Urothelium cell line (cell line): ENCODE measurements around the gene CRIP2.

Experiments
- DNase-seq: peaks from one replicate; pipeline ENCODE4 v3.0.0; 2011; ENCODE audit warnings: low spot score, mixed read lengths
- FAIRE-seq: peaks from 2 replicates; lab custom pipeline; 2011; peaks lifted over from hg19 to GRCh38; lab: Jason Lieb, UNC

The CRIP2 gene, protein sequence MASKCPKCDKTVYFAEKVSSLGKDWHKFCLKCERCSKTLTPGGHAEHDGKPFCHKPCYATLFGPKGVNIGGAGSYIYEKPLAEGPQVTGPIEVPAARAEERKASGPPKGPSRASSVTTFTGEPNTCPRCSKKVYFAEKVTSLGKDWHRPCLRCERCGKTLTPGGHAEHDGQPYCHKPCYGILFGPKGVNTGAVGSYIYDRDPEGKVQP

DNA sequence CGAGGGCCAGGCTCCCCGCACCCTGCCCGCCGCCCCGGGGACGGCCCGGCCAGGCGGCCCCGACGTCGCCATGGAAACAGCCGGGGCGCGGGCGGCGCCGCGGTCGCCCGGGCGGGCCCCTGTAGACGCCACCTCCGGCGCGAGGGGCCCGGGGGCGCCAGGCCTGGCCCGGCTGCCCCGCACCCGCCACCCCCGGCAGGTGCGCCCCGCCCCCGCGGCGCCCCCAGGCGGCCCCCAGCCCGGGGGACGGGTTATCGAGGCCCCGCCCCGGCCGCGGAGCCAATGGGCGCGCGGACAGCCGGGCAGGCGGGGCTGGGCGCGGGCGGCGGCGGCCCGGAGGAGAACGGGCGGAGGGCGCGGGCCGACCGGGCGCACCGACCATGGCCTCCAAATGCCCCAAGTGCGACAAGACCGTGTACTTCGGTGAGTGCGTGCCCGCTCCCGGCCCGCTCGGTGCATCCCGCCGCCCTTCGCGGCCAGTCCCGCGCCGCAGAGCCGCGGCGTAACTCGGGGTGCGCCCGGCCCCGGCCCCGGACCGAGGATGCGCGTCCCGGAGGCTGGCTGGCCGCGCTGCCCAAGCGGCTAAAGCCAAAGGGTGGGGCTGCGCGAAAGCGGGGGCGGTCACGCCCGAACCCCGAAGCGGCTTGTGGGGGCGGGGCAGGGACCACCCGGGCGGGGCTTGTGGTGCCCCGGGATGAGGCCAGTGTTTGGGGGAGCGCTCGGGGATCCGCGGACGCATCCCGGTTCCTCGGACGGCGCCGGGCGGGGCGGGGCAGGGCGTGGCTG, at the start of gene CRIP2:
TSS of gene CRIP2 (plus strand) at position 339 of the 786 bp plus-strand sequence. CDS start at position 381, 42 bp downstream.
- DNase-seq (peak; percentile 84), FAIRE-seq (no peak)

DNA sequence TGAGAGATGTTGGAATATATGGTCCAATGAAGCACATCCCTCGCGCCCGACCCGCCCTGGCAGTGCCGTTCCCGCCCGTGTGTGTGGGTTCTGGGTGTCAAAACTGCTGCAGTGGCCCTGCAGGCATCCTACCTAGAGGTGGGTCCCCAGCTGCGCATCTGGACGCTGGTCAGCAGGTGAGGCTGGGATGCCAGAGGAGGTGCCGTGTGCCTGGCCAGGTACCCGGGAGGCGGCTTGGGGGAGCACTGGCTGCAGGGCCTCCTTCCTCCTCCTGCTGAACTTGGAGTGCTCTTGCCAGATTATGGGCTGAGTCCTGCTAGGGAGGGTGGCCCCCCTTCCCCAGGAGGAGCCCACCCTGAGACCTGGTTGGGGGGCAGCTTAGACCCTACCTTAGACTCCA, 49.8 kb upstream of the CRIP2 start:
- no peak for DNase-seq

DNA sequence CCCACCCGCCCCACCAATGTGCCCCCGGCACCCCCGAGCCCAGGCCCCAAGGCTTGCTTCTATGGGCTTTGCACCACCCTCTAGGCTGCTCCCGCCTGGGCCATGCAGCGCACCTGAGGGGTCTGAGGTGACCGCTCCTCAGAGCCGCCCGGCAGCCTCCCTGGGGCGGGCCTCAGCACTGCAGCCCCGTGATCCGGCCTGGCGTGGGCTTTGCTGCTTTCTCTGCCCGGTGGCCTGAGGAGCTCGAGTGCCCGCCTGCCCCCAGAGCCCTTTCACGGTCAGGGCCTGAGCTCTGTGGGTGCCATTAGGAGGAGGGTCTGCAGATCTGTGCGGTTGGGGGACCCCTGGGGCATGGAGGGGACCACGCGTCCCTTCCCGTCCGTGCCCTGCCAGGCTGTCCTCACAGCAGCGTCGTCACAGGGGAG, 48.8 kb upstream of the CRIP2 start:
- DNase-seq = no peak
- no peak for FAIRE-seq

More for the DNA sequence above, 49.8 kb upstream of the CRIP2 start:
- no peak for FAIRE-seq

DNA sequence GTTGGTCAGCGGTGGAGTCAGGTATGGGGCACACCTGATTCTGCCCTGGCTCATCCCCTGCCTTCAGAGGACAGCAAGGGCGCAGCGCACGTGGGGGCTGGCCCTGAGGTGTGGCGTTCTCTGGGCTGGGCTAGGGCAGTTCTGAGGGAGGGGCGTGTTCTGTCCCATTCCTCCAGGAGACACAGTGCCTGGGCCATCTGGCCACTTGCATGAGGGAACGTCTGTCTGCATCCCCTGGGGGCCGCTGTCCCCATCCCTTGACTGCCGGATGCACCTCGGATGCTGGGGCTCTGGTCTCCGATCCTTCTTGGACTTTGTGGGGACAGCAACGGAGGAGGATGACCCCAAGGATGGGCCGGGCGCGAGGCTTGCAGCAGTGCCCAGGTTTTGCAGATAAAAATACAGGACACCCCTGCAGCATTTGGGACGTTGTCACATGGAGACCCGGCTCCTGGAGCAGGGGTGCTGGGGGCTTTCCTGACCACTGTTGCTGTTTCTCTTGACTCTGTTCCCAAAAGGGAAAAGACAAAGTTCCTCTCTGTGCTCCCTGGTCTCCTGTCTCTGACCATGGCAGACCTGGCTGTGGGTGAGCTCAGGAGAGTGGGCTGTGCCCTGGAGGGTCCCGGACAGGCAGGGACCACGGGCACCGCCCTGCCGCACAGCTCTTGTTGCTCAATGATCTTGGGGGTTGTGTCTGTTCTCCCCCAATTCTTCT, 48.0 kb upstream of the CRIP2 start:
- no peak for FAIRE-seq

DNA sequence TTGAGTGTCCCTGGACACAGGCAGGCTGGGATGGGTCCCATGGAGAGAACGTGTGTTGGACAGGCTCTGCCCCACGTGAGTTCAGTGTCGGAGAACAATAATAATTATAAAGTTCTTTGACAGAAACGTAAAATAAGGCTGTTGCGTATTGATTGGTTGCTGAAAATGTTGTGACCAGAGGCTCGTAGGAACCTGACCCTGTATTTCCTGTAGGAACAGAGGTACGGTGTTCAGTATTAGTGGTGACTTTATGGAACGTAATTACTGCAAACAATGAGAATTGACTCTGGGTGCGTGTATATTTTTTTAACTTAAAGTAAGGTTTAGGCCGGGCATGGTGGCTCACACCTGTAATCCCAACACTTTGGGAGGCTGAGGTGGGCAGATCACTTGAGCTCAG, 47.2 kb upstream of the CRIP2 start:
- no peak for FAIRE-seq
- no peak for DNase-seq

More for the DNA sequence above, 48.0 kb upstream of the CRIP2 start:
- DNase-seq = no peak

DNA sequence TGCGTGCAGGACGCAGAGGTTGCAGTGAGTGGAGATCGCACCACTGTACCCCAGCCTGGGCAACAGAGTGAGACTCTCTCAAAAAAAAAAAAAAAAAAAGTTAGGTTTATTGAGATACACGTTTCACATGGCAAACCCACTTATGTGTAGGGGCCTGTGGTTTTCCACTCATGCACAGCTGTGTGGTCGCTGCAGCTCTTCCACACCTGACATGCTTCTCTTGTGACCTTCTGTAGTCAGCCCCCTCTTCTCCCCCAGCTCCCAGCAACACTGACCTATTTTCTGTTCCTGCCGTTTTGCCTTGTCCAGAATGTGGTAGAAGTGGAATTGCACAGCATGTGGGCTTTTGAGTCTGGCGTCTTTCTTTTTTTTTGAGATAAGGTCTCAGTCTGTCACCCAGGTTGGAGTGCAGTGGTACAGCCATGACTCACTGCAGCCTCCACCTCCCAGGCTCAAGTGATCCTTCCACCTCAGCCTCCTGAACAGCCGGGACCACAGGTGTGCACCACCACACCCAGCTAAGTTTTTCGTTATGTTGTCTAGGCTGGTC, 46.6 kb upstream of the CRIP2 start:
- FAIRE-seq (no peak), DNase-seq (no peak)

DNA sequence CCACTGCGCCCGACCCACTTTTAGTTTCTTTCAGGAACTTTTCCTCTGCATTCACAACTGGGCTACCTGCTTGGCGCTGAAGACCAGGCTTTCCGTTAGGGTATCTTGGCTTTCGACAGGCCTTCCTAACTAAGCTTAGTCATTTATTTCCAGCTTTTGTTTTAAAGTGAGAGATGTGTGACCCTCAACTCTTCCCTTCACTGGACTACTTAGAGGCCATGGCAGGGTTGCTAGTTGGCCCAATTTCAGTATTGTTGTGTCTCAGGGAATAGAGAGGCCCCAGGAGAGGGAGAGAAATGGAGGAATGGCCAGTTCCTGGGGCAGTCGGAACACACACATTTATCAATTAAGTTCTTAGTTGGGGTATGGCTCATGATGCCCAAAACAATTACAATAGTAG, 44.6 kb upstream of the CRIP2 start:
- no peak for DNase-seq
- no peak for FAIRE-seq

DNA sequence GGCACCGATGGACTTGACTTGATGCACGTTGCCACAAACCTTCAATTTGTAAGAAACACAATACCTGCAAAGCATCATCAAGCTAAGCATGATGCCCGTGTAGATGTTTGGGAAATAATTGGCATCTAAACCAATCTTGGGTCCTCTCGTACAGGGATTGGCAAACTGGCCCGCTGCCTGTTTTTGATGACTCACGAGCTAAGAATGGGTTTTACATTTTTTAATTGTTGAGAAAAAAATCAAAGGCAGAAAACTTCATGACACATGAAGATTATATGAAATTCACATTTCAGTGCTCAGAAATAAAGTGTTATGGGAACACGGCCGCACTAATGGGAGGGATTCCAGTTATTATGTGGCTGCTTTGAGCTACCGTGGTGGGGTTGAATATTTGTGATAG, 44.1 kb upstream of the CRIP2 start:
- DNase-seq = peak; percentile 61
- no peak for FAIRE-seq

DNA sequence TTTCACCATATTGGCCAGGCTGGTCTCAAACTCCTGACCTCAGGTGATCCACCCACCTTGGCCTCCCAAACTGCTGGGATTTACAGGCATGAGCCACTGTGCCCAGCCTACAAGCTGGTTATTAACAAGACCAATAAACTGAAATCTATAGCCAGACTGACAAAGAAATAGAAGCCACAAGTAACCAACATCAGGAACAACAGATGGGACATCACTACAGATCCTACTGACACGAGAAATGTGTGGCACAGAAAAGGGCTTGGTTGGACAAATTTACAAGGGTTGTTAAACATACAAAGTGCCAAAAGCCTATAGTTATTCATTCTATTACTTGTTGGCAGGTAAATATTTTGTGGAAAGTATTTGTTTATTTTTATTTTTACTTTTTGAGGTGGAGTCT, 43.4 kb upstream of the CRIP2 start:
- DNase-seq = no peak

DNA sequence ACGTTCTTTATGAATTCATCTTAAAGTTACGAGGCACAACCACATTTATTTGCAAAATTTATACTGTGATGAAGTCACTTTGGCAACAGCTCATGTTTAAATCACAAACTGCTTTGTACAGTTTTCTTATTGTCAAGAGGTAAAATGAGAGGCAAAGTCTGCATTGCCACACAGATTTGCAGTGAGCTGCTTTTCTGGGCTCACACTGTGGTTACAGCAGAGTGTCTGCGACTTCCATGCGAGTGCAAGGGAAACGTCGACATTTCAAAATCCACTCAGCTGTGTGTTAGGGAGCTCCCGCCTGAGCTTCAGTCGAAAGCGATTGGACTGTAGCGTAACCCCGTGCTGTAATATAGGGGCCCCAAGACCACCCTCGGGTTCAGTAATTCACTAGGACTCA, 42.0 kb upstream of the CRIP2 start:
- no peak for FAIRE-seq
- DNase-seq = no peak

More for the DNA sequence above, 43.4 kb upstream of the CRIP2 start:
- no peak for FAIRE-seq

DNA sequence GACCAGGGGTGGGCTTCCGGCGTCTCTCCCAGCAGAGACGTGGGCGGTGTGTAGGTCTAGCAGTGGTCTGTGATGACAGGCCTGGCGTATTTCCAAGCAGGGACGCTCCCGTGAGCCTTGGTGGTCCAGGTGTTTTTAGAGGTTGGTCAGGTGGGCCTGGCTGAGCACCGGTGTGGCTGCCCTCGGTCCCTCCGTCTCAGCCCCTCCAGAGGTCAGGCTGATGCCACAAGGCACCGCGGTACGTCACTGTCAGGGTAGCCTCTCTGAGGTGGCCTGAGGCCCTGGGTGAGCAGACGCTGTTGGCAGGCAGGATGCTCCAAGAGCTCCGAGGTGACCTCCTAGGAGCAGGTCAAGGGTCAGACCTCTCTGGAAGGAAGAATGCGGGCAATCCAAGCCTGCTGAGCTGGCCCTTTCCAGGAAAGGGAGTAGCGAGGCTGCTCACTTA, 41.4 kb upstream of the CRIP2 start:
- FAIRE-seq = no peak

DNA sequence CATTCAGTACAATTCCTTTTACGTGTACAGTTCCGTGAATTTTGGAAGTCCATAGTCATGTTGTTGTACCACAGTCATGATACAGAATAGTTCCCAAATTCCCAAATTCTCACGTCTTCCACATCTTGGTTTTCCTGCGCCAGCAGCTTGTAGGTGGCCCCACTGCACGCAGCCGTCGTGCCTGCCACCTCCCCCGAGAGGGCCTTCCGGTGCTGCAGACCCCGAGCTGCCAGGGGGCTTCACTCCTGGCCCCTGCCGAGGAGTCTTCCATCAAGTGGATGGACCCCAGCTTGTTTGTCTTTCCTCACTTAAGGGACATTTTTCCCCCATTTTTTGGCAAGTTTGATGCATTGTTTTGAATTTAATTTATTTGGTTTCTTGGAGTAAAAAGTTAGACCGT, 38.2 kb upstream of the CRIP2 start:
- FAIRE-seq (no peak), DNase-seq (no peak)

More for the DNA sequence above, 41.4 kb upstream of the CRIP2 start:
- no peak for DNase-seq

DNA sequence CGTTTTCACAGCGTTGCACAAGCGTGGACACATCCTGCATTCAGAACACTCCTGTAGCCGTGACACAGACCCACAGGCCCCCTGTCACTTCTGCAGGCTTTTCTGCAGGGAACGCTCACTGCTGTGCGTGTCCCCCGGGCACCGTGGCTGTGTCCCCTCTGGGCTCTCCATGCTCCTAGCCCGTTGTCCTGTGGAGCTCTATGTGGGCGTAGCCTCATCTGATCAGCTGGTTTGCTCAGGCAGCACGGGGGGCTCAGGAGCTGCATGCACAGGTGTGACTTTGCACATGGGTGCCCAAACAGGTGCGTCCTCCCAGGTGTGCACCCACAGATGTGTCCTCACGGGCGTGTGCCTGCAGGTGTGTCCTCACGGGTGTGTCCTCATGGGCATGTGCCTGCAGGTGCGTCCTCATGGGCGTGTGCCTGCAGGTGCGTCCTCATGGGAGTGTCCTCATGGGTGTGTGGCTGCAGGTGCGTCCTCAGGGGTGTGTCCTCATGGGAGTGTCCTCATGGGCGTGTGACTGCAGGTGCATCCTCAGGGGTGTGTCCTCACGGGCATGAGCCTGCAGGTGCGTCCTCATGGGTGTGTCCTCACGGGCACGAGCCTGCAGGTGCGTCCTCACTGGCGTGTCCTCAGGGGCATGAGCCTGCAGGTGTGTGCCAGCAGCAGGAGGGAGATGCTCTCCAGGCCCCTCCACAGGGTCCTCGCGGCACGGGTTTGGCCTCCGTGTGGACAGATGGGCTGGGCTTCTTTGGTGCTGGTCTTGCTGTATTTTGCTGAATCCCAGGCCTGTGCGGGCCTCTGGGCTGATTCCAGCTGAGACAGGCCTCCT, 37.5 kb upstream of the CRIP2 start:
- FAIRE-seq = no peak

DNA sequence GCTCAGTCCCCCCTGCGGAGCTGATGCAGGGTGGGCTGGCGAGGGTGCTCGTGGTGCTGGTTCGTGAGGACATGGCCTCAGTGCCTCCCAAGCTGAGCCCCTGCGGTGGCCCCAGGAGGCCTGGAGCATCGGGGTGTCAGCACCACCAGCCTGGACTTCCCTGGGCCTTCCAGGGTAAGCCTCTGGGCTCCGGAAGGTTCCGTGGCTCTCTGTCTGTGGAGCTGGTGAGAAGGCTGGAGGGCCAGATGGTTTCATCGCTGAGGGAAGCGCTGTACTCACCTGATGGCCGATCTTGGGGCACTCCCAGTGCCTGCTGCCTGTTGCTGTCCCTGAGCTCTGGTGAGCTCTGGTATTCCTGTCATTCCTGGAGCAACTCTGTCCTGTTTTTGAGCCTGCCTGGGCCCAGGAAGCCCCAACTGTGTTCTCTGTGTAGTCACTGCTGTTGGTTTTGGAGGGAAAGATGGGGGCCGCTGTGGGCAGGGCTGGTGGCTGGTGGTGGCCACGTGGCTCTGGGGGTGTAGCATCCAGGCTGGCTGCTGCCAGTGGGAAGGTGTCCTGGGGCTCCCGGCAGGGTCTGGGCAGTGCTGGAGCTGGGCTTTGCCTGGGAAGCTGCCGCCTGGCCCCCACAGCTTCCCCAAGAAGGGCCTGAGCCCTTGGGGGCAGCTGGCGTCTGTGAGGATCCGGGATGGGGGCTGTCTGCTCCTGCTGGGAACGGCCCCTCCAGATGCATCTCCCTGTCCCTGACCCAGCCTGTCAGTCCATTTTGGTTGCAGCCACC, 36.7 kb upstream of the CRIP2 start:
- DNase-seq (no peak), FAIRE-seq (no peak)

More for the DNA sequence above, 37.5 kb upstream of the CRIP2 start:
- no peak for DNase-seq

DNA sequence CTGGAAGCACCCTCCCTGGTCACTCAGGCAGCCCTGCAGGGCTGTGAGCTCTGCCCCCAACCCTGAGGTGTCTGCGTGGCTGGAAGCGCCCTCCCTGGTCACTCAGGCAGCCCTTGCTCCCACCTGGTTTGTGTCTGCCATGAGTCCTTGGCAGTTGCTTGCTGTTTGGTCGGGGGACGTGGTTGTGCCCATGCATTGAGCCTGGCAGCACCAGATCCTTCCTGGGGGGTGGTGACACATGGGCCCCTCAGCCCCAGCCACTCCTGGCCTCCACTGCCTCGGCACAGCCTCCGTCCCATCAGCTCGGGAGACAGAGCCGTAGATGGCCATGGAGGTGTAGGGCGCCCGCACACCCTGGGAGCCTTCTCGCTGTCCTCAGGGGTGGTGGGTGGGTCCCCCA, 35.4 kb upstream of the CRIP2 start:
- no peak for FAIRE-seq

DNA sequence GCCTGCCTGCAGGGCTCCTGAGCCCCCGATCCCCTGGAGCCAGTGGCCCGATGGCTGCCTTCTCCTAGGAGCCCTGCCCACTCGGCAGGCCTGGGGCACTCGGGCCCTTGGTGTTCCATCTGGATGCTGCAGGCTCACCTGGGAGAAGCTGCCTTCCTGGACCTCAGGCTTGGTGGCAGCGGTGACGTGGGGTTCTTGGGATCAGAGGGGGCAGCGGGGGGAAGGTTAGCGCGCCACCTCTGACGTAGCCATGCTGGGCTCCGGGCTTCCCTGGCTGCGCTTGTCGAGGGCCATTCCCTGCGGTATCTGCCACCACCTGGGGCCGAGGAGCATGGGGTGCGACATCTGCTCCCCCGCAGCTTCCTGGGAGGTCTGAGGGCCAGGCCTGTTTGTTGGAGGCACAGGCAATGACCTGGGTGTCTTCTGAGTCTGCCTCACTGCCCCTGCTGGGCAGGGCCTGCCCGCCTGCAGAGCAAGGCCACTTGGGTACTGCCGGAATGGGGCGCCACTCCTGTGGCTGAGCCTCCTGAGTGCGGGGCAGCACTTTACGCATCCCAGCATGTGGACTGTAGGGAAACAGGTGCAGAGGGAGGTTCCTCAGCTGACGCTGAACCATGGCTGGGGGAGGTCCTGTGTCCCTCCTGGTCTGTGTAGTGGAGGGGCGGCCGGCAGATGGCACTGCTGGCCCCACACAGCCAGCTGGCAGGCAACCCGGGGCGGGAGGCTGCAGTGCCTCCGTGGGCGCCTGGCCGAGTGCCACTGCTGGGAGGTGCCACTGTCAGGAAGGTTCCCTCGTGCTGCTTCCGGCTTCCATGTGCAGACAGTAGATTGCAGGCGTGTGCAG, 34.7 kb upstream of the CRIP2 start:
- FAIRE-seq = no peak
- no peak for DNase-seq

More for the DNA sequence above, 35.4 kb upstream of the CRIP2 start:
- no peak for DNase-seq

DNA sequence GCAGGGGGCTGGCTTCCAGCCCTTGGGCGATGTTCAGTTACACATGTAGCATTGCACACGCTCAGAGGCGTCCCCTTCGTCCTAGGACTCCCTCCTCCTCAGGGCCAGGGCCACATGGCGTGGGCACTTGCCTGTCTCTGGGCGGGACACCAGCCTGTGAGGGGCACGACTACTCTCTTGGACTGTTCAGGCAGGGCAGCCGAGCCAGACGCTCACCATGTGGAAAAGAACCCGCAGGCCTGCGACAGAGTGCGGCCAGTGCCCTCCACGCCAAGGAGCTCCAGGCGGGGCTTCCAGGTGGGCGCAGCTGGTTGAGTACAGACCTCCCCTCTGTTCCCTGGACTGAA, 34.1 kb upstream of the CRIP2 start:
- FAIRE-seq (no peak), DNase-seq (no peak)

DNA sequence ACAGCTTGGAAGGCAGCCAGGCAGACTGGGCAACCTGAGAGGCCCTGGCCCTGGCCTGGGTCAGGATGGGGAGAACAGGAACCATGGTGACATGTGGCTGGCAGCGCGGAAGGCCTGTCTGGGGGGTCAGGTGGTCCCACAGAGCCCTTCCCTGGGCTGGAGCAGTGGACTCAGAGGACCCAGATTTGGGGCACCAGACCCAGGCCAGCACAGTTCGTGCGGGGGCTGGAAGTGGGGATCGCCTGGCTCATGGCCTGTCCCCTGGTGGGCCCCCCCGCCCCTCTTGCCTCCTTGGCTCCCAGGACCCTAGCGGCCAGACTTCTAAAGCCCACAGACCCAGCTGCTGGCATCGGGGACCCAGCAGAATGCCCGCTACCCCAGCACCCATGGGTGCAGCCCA, 33.6 kb upstream of the CRIP2 start:
- FAIRE-seq = no peak
- DNase-seq = no peak

DNA sequence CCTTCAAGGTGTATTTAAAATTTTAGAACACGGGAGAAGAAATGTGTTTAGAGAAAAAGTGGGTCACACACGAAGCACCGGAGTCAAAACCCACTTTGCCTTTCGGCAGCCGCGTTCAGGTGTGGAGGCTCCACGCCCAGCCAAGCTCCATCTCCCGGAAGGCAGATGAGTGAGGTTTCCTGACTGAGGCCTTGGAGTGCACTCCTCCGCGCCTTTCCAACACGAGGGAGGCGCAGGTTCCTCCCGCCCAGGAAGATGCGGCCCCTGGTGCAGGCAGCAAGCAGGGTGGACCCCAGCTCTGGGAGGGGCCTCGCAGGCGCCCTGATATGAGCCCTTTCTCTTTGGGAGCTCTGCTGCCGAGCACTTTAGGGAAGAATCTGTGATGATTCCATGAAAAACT, 32.5 kb upstream of the CRIP2 start:
- FAIRE-seq = no peak

More for the DNA sequence above, 32.5 kb upstream of the CRIP2 start:
- DNase-seq = no peak
